Measurements from ENCODE around the gene USP6NL. TPM values are rescaled to one million over a fixed set of nuclear protein-coding genes. Genes with fewer than 3 reads are reported as not detected.

The USP6NL gene
- total and polyA plus RNA-seq, 2 of the 8 experiments (the other 6 are each of a cell fraction or from before 2014, with no cell fraction given), result 10.9 to 28.8 TPM

- no peak overlapping the region for H2AK5ac ChIP-seq (ENCODE audit: low read depth, low read length)
- no peak overlapping the region for H4K5ac ChIP-seq (ENCODE audit: insufficient read length, low read depth, low read length)
- 83% methylated on average over 4 of the region's 4 CpGs; no CpG with 5 or more reads in 1 of the 2 experiments for WGBS, 2 experiments (ENCODE audit: extremely low coverage in 1 of 2, insufficient coverage in 1 of 2, insufficient read length in 1 of 2, insufficient replicate concordance in 2 of 2, low coverage in 1 of 2, low lambda C conversion rate in 2 of 2, missing lambda C conversion rate in 1 of 2)
- H3K79me1 ChIP-seq (ENCODE audit: low read depth, low read length), result peaks cover 3% of the 10 kb centered on the region; the same call in 1 of the 2 replicates
- H4K20me1 ChIP-seq (replicated peaks in 1 of 2; ENCODE audit: control insufficient read depth in 1 of 2, insufficient read depth in 2 of 2, low read length in 2 of 2), result peaks cover 0 to 2% of the 10 kb centered on the region in 2 experiments
- no peak overlapping the region for H2BK120ac ChIP-seq (replicated peaks; ENCODE audit: low read depth, low read length)
- H3K79me2 ChIP-seq (ENCODE audit: control insufficient read depth in 1 of 2, insufficient read depth in 2 of 2, low read length in 2 of 2), result peaks cover 0 to 98% of the 10 kb centered on the region in 2 experiments; a peak in 3 of 4 replicates
- no peak overlapping the region for H3K27ac ChIP-seq (ENCODE audit: low read depth, low read length)
- no peak overlapping the region for H3K18ac ChIP-seq (ENCODE audit: extremely low read depth, low read length)
- H2BK12ac ChIP-seq (ENCODE audit: low read depth, low read length), result no peak overlapping the region
- H2BK15ac ChIP-seq (ENCODE audit: low read length), result no peak overlapping the region
- no peak overlapping the region for H4K8ac ChIP-seq (ENCODE audit: extremely low read depth, insufficient read depth, low read length)
- FAIRE-seq (no peak), DNase-seq (ENCODE audit: low read depth in 1 of 2, low spot score in 2 of 2) (no peak)
- no peak overlapping the region for H3K56ac ChIP-seq (replicated peaks; ENCODE audit: insufficient read length, low read depth, low read length)
- H3K4ac ChIP-seq (replicated peaks; ENCODE audit: insufficient read length, low read depth, low read length), result no peak overlapping the region
- no peaks in the 10 kb centered on the region for H3K27me3 ChIP-seq (replicated peaks in 1 of 4; ENCODE audit: control insufficient read depth in 3 of 4, extremely low read depth in 1 of 4, insufficient read depth in 3 of 4, low read length in 3 of 4)
- H3K4me3 ChIP-seq (ENCODE audit: extremely low read depth in 1 of 4, insufficient read depth in 2 of 4, low read depth in 3 of 4, low read length in 4 of 4), result no peak overlapping the region
- ChIA-PET POLR2A (ENCODE audit: partially characterized antibody) (interaction anchor here (1.8 kb wide), 1 partner anchor 12 kb away, joined by 4 read pairs; no protein-coding TSS in a partner anchor), CTCF (ENCODE audit: partially characterized antibody) (interaction anchor here (1.1 to 1.4 kb wide), 2 partner anchors 14 to 72 kb away, joined by 3 to 4 read pairs; no protein-coding TSS in a partner anchor)
- TF ChIP-seq YY1 (IDR thresholded peaks at IDR 0.05; ENCODE audit: low read depth, low read length) (peak; percentile 20; the same call in 1 of the 2 replicates), GABPA (IDR thresholded peaks at IDR 0.05; ENCODE audit: borderline replicate concordance, insufficient read depth, low read length) (no peak), POLR2AphosphoS5 (IDR thresholded peaks at IDR 0.05; ENCODE audit: low read depth, low read length) (no peak), SP2 (IDR thresholded peaks at IDR 0.05; ENCODE audit: low read length) (no peak)
- no peak overlapping the region for H3K9ac ChIP-seq (replicated peaks in 1 of 4; ENCODE audit: extremely low read depth in 1 of 4, low read depth in 3 of 4, low read length in 3 of 4)
- H2AFZ ChIP-seq (ENCODE audit: low read length), result no peak overlapping the region
- no peak overlapping the region for H3K4me2 ChIP-seq (ENCODE audit: insufficient read depth in 1 of 2, low read depth in 2 of 2, low read length in 2 of 2)
- H2BK5ac ChIP-seq (ENCODE audit: low read depth, low read length), result no peak overlapping the region
- no peaks in the 10 kb centered on the region for H3K23me2 ChIP-seq (ENCODE audit: low read depth, low read length)
- H3K36me3 ChIP-seq (ENCODE audit: control insufficient read depth in 2 of 4, insufficient read depth in 4 of 4, low read length in 3 of 4), result peaks cover 0 to 6% (median 2%) of the 10 kb centered on the region in 4 experiments; a peak in 3 of 8 replicates
- H4K91ac ChIP-seq (replicated peaks; ENCODE audit: insufficient read length, low read length), result no peak overlapping the region
- H3K23ac ChIP-seq (ENCODE audit: insufficient read length), result no peak overlapping the region
- H3K9me3 ChIP-seq (ENCODE audit: insufficient read depth in 2 of 2, low read depth in 1 of 2, low read length in 1 of 2), result peaks cover 4 to 7% of the 10 kb centered on the region in 2 experiments
- peaks cover 0 to 4% (median 1%) of the 10 kb centered on the region in 4 experiments; a peak in 3 of 7 replicates for H3K4me1 ChIP-seq (replicated peaks in 1 of 4; ENCODE audit: control insufficient read depth in 3 of 4, insufficient read depth in 4 of 4, low read length in 3 of 4)
- no peak overlapping the region for H2BK20ac ChIP-seq (ENCODE audit: low read length)
- no peak overlapping the region for H3K14ac ChIP-seq (ENCODE audit: insufficient read length)
These were observed 21.7 kb downstream of the USP6NL start for GRCh38 chr10:11589738-11590137.
